ENCODE results near the gene KCNJ18. TPM values are rescaled to one million over a fixed set of nuclear protein-coding genes. Genes with fewer than 3 reads are reported as not detected.
"Not testable (repeated sequence)": the region's sequence is repeated elsewhere in the genome, so short reads cannot be mapped to it uniquely, and the experiment has no call there.

Gene KCNJ18
- total RNA-seq, 4 donors from 2014 or later, result 2.0 to 29.6 (median 17.4) TPM

GRCh38 chr17:21742326-21742725, 50.0 kb downstream of the KCNJ18 start:
- no peak for DNase-seq (ENCODE audit: low spot score in 2 of 2)
- H3K4me3 ChIP-seq (ENCODE audit: low read depth, poor library complexity, severe bottlenecking), result no peak overlapping the region
- 70 to 75% methylated on average over 13 of the region's 13 CpGs for WGBS, 2 donors
- intact Hi-C loops (cut with DNase I; ENCODE audit: low total_unique reads), result no loop called here
- TF ChIP-seq CTCF (IDR thresholded peaks at IDR 0.05), result no peak
- TF ChIP-seq POLR2A (IDR thresholded peaks at IDR 0.05), result no peak

GRCh38 chr17:21744151-21744550, 51.8 kb downstream of the KCNJ18 start:
- H3K4me3 ChIP-seq (ENCODE audit: low read depth, poor library complexity, severe bottlenecking); intact Hi-C loops (cut with DNase I; ENCODE audit: low total_unique reads); DNase-seq (ENCODE audit: low spot score in 2 of 2): not testable (repeated sequence)
- WGBS, 2 donors, result 70 to 73% methylated on average over 2 to 3 of the region's 3 CpGs

GRCh38 chr17:21744621-21745020, 52.3 kb downstream of the KCNJ18 start:
- DNase-seq (ENCODE audit: low spot score in 2 of 2); H3K4me3 ChIP-seq (ENCODE audit: low read depth, poor library complexity, severe bottlenecking); intact Hi-C loops (cut with DNase I; ENCODE audit: low total_unique reads): not testable (repeated sequence)
- no CpG with 5 or more reads among the region's 9 CpGs for WGBS, 2 donors

GRCh38 chr17:21745385-21746054, 53.2 kb downstream of the KCNJ18 start:
- WGBS, 2 donors, result 70 to 78% methylated on average over 7 of the region's 7 CpGs

GRCh38 chr17:21746415-21746814, 54.1 kb downstream of the KCNJ18 start:
- WGBS, 2 donors, result 81 to 85% methylated on average over 3 of the region's 3 CpGs
- H3K4me3 ChIP-seq (ENCODE audit: low read depth, poor library complexity, severe bottlenecking); DNase-seq (ENCODE audit: low spot score in 2 of 2); intact Hi-C loops (cut with DNase I; ENCODE audit: low total_unique reads): not testable (repeated sequence)

More at GRCh38 chr17:21745385-21746054, 53.2 kb downstream of the KCNJ18 start:
- intact Hi-C loops (cut with DNase I; ENCODE audit: low total_unique reads); H3K4me3 ChIP-seq (ENCODE audit: low read depth, poor library complexity, severe bottlenecking); DNase-seq (ENCODE audit: low spot score in 2 of 2): not testable (repeated sequence)

- H3K4me3 ChIP-seq (ENCODE audit: low read depth, poor library complexity, severe bottlenecking); intact Hi-C loops (cut with DNase I; ENCODE audit: low total_unique reads); DNase-seq (ENCODE audit: low spot score in 2 of 2): not testable (repeated sequence)
- 83 to 84% methylated on average over 8 of the region's 8 CpGs for WGBS, 2 donors
These were observed 55.0 kb downstream of the KCNJ18 start for GRCh38 chr17:21747195-21747915.

- intact Hi-C loops (cut with DNase I; ENCODE audit: low total_unique reads); H3K4me3 ChIP-seq (ENCODE audit: low read depth, poor library complexity, severe bottlenecking); DNase-seq (ENCODE audit: low spot score in 2 of 2): not testable (repeated sequence)
- 64 to 66% methylated on average over 5 of the region's 5 CpGs for WGBS, 2 donors
These were observed 56.4 kb downstream of the KCNJ18 start for GRCh38 chr17:21748686-21749085.

- DNase-seq (ENCODE audit: low spot score in 2 of 2); H3K4me3 ChIP-seq (ENCODE audit: low read depth, poor library complexity, severe bottlenecking); intact Hi-C loops (cut with DNase I; ENCODE audit: low total_unique reads): not testable (repeated sequence)
- 83 to 84% methylated on average over 11 of the region's 15 CpGs for WGBS, 2 donors
These were observed 57.6 kb downstream of the KCNJ18 start for GRCh38 chr17:21749696-21750531.

GRCh38 chr17:21751111-21751510, 58.8 kb downstream of the KCNJ18 start:
- DNase-seq (ENCODE audit: low spot score in 2 of 2); H3K4me3 ChIP-seq (ENCODE audit: low read depth, poor library complexity, severe bottlenecking); intact Hi-C loops (cut with DNase I; ENCODE audit: low total_unique reads): not testable (repeated sequence)
- WGBS, 2 donors, result 35 to 53% methylated on average over 2 of the region's 2 CpGs
